GM23248 (cell line): ENCODE measurements around the gene MFSD6.

Experiments used
- EZH2 ChIP-seq: fragments of 200-600 bp; sonication (generic); IDR thresholded peaks from 2 replicates; pipeline ENCODE4 v1.6.1; 2018; ENCODE audit warnings: antibody characterized with exemption, mild to moderate bottlenecking; ENCODE audit not compliant: insufficient read depth, poor library complexity, severe bottlenecking
- EZH2phosphoT487 ChIP-seq: fragments of 200-600 bp; sonication (generic); IDR thresholded peaks from 2 replicates; pipeline ENCODE4 v1.6.1; 2018; ENCODE audit warnings: antibody characterized with exemption, moderate library complexity, mild to moderate bottlenecking, low read depth; ENCODE audit not compliant: insufficient read depth

DNA sequence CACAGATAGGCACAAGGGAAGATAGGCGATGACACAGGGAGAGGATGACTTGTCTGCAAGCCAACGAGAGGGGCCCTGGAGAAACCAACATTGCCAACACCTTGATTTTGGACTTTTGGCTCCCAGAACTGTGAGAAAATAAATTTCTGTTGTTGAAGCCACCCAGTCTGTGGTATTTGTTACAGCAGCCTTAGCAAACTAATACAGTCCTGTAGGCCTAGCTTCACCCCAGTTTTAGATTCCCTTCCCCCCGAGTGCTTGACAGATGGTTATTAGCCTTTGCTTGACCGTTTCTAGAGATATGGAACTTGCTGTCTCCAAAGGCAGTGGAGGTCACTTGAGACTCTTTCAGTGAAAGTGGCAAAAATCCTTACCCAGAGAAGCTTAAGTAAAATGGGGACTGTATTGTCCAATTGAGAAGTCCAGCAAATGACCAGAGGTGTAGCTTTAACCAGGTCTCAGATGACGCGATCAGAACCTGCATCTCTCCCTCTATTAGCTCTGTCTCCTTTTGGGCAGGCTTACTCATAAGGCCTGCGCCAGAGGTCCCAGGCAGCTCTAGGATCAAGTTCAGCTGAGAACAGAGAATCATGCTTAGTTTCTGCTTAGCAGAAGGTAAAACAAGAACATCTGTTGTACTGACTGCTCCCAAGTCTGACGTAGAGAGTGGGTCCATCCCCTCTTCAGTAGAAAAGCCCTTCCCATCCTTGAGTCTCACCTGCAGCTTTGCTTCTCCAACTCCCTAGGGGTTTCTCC, 50.4 kb downstream of the MFSD6 start:
- no peak for TF ChIP-seq EZH2phosphoT487
- TF ChIP-seq EZH2: no peak
